ENCODE data around the gene GNL3. TPM values are rescaled to one million over a fixed set of nuclear protein-coding genes. Genes with fewer than 3 reads are reported as not detected.

GNL3 gene
- total RNA-seq, 1 experiment from 2014 or later: 205 TPM

GRCh38 chr3:52678265-52679198 lies 7.3 kb upstream of the GNL3 start:
- ChIA-PET RAD21 (ENCODE audit: low non-redundant PET in 1 of 2, low total read pairs in 2 of 2, uncharacterized antibody in 2 of 2, unreplicated experiment in 2 of 2) (no interaction called here), POLR2A (no interaction called here), CTCF (no interaction called here)
- Histone ChIP-seq H2AFZ (ENCODE audit: low read depth, low read length, poor library complexity, severe bottlenecking) (no peak overlapping the region), H3K27ac (ENCODE audit: low read depth, low read length) (no peak overlapping the region), H3K4me3 (replicated peaks in 1 of 2; ENCODE audit: low read depth in 1 of 2, low read length in 2 of 2) (no peak overlapping the region), H3K9ac (ENCODE audit: low read length) (no peak overlapping the region), H3K4me2 (ENCODE audit: low read length) (no peak overlapping the region), H3K79me2 (ENCODE audit: insufficient read depth, low read length) (peaks cover 32% of the 10 kb centered on the region), H4K20me1 (ENCODE audit: insufficient read depth) (no peaks in the 10 kb centered on the region), H3K4me1 (ENCODE audit: control insufficient read depth in 1 of 2, insufficient read depth in 2 of 2, low read length in 2 of 2) (peaks cover 8 to 12% of the 10 kb centered on the region in 2 experiments; a peak in 3 of 4 replicates), H3K9me3 (ENCODE audit: control insufficient read depth in 1 of 2, insufficient read depth in 1 of 2, low read depth in 1 of 2, low read length in 2 of 2) (no peaks in the 10 kb centered on the region), H3K36me3 (ENCODE audit: control insufficient read depth in 1 of 2, insufficient read depth in 2 of 2, low read length in 2 of 2) (peaks cover 16 to 25% of the 10 kb centered on the region in 2 experiments), H3K9me2 (ENCODE audit: insufficient read depth) (no peaks in the 10 kb centered on the region), H3K27me3 (ENCODE audit: insufficient read depth, low read length) (no peaks in the 10 kb centered on the region)
- TF ChIP-seq REST (IDR thresholded peaks at IDR 0.05; ENCODE audit: low read depth) (no peak), CBX3 (IDR thresholded peaks at IDR 0.05; ENCODE audit: low read depth) (no peak), ATF3 (IDR thresholded peaks at IDR 0.05) (no peak), CEBPB (IDR thresholded peaks at IDR 0.05; ENCODE audit: low read depth) (no peak), SP1 (IDR thresholded peaks at IDR 0.05; ENCODE audit: low read depth) (no peak), ZBTB33 (IDR thresholded peaks at IDR 0.05; ENCODE audit: extremely low read depth, insufficient replicate concordance, low read length) (no peak), POLR2AphosphoS5 (IDR thresholded peaks at IDR 0.05; ENCODE audit: low read depth, low read length) (no peak), RAD21 (IDR thresholded peaks at IDR 0.05; ENCODE audit: low read depth) (no peak), TCF7L2 (IDR thresholded peaks at IDR 0.05; ENCODE audit: borderline replicate concordance, extremely low read depth, insufficient read depth, insufficient read length) (no peak), SIN3A (IDR thresholded peaks at IDR 0.05; ENCODE audit: low read depth) (no peak), CTCF (IDR thresholded peaks at IDR 0.05 in 2 of 3, conservative IDR thresholded peaks at IDR 0.05 in 1 of 3; ENCODE audit: borderline replicate concordance in 1 of 3, insufficient read depth in 1 of 3, low read depth in 2 of 3, low read length in 2 of 3) (no peak), MAX (IDR thresholded peaks at IDR 0.05) (no peak), ZFX (IDR thresholded peaks at IDR 0.05) (no peak), SRF (IDR thresholded peaks at IDR 0.05; ENCODE audit: low read depth) (no peak), YY1 (IDR thresholded peaks at IDR 0.05; ENCODE audit: extremely low read depth, insufficient replicate concordance, low read depth, low read length) (no peak)
- DNase-seq (ENCODE audit: low read depth, low spot score) (no peak), ATAC-seq (no peak)
- intact Hi-C loops (cut with micrococcal nuclease): no loop called here
- BruUV-seq (replicated peaks): no TSS peak

Data from HCT116 (cell line).